Panc1 (cell line): Measurements from ENCODE around the gene GNAT1. TPM values are rescaled to one million over a fixed set of nuclear protein-coding genes. Genes with fewer than 3 reads are reported as not detected.

ENCODE experiments used
- ATAC-seq: fragments of 200-7000 bp; cut with Tn5 transposase; 2 replicates; pipeline ENCODE4 v1.9.1; 2020; ENCODE audit warnings: mild to moderate bottlenecking, moderate library complexity
- BruUV-seq: library from RNA; stranded (reverse); fragments of 400-500 nt; replicated peaks from 2 replicates; lab custom pipeline; 2021; lab: Mats Ljungman, UMichigan
- CTCF ChIA-PET: fragments of 300-600 bp; sonication (Branson Sonifier 250); formaldehyde crosslinking; loops from one replicate; lab custom pipeline; 2022; ENCODE audit warnings: antibody characterized with exemption; lab: Charles Lee
- POLR2A ChIA-PET: fragments of 300-600 bp; sonication (Branson Sonifier 250); formaldehyde crosslinking; loops from one replicate; lab custom pipeline; 2022; ENCODE audit warnings: antibody characterized with exemption; lab: Charles Lee
- DNase-seq: peaks from one replicate; pipeline ENCODE4 v3.0.0-alpha.2; 2010; ENCODE audit warnings: low read depth, low spot score
- H3K27ac ChIP-seq: 2 replicates; pipeline ENCODE4 v1.5.1; 2011; ENCODE audit warnings: mild to moderate bottlenecking, low read length, inconsistent platforms
- H3K27me3 ChIP-seq: fragments of 200-500 bp; sonication (Bioruptor generic); 2 replicates; pipeline ENCODE4 v1.6.0; 2014; ENCODE audit warnings: low read length, inconsistent platforms; ENCODE audit not compliant: control insufficient read depth, insufficient read depth
- H3K36me3 ChIP-seq: fragments of 200-500 bp; sonication (Bioruptor generic); 2 replicates; pipeline ENCODE4 v1.5.1; 2014; ENCODE audit warnings: inconsistent platforms, mild to moderate bottlenecking, low read length, moderate library complexity; ENCODE audit not compliant: control insufficient read depth, insufficient read depth
- H3K4me1 ChIP-seq: 2 replicates; pipeline ENCODE4 v1.5.1; 2011; ENCODE audit warnings: inconsistent platforms, mild to moderate bottlenecking, low read length, moderate library complexity; ENCODE audit not compliant: control insufficient read depth, insufficient read depth
- H3K4me3 ChIP-seq, 2 experiments: 2 replicates each; pipeline ENCODE4 v1.5.1; 2011 to 2012; ENCODE audit warnings: low read depth in 2 of 2, low read length in 2 of 2, mild to moderate bottlenecking in 2 of 2, inconsistent platforms in 1 of 2, moderate library complexity in 1 of 2
- H3K9me3 ChIP-seq: fragments of 200-500 bp; sonication (Bioruptor generic); 2 replicates; pipeline ENCODE4 v1.5.1; 2014; ENCODE audit warnings: low read depth, mild to moderate bottlenecking, inconsistent platforms, low read length, moderate library complexity; ENCODE audit not compliant: control insufficient read depth, insufficient read depth
- CTCF ChIP-seq: fragments of 450-650 bp; IDR thresholded peaks from 2 replicates; pipeline ENCODE4 v1.5.1; 2017; ENCODE audit warnings: mild to moderate bottlenecking
- POLR2AphosphoS5 ChIP-seq: IDR thresholded peaks from 2 replicates; pipeline ENCODE4 v1.6.1; 2012; ENCODE audit warnings: mild to moderate bottlenecking, low read depth, low read length, moderate library complexity
- REST ChIP-seq, 2 experiments: IDR thresholded peaks; 2 replicates each; pipeline ENCODE4 v1.6.1; 2011 to 2012; ENCODE audit warnings: low read depth in 2 of 2, control low read depth in 1 of 2, low read length in 1 of 2, mild to moderate bottlenecking in 1 of 2, moderate library complexity in 1 of 2; ENCODE audit not compliant: insufficient read depth in 1 of 2
- SIN3A ChIP-seq: IDR thresholded peaks from 2 replicates; pipeline ENCODE4 v1.6.1; 2012; ENCODE audit warnings: low read depth, mild to moderate bottlenecking, low read length, moderate library complexity, borderline replicate concordance; ENCODE audit not compliant: insufficient read depth
- TCF7L2 ChIP-seq: IDR thresholded peaks from 2 replicates; pipeline ENCODE4 v1.6.1; 2011; ENCODE audit warnings: mild to moderate bottlenecking, low read depth, low read length, inconsistent platforms
- in situ Hi-C: cut with HindIII; loops from 2 replicates; pipeline ENCODE4 v1.10.0; 2016; ENCODE audit warnings: low sequenced_read_pairs, low pct_unique_long_range_greater_than_20kb
- intact Hi-C: fragments of 100-400 bp; cut with micrococcal nuclease; formaldehyde crosslinking; loops from one replicate; pipeline ENCODE4 v1.10.0; 2022; ENCODE audit not compliant: unreplicated experiment
- total RNA-seq: library from RNA; stranded (reverse); gene quantifications from one replicate; pipeline ENCODE4 v1.2.1, GENCODE V29; 2021; ENCODE audit not compliant: unreplicated experiment

GNAT1 gene
- total RNA-seq, 1 experiment from 2014 or later = not detected

GRCh38 chr3:50226888-50227389 lies 35.5 kb downstream of the GNAT1 start:
- ATAC-seq (peak; percentile 56), DNase-seq (no peak)
- ChIA-PET CTCF (interaction anchor here (0.6 to 3.5 kb wide), 10 partner anchors 9 to 394 kb away, joined by 3 to 39 read pairs (median 4); partner anchors contain the start of gene TUSC2), POLR2A (interaction anchor here (0.6 to 0.7 kb wide), 2 partner anchors 14 to 106 kb away, joined by 3 to 8 read pairs; no protein-coding TSS in a partner anchor)
- Histone ChIP-seq H3K27ac (peak overlapping the region; percentile 39), H3K36me3 (no peaks in the 10 kb centered on the region), H3K4me1 (no peaks in the 10 kb centered on the region; the same call in 1 of the 2 replicates), H3K4me3 (peak overlapping the region; percentile 69 to 70), H3K27me3 (no peaks in the 10 kb centered on the region), H3K9me3 (no peaks in the 10 kb centered on the region)
- no TSS peak for BruUV-seq
- TF ChIP-seq SIN3A (no peak), REST (IDR thresholded peaks at IDR 0.05; ENCODE audit: insufficient read depth in 1 of 2, low read depth in 2 of 2, low read length in 1 of 2) (no peak), POLR2AphosphoS5 (no peak), CTCF (no peak), TCF7L2 (no peak)
- intact Hi-C loops = loop anchor here (1.0 to 2.0 kb wide), 2 partner anchors 35 to 46 kb away; no protein-coding TSS in a partner anchor
- in situ Hi-C loops = no loop called here

- no TSS peak for BruUV-seq
Observed at GRCh38 chr3:50227390-50228183, 36.2 kb downstream of the GNAT1 start.

More at GRCh38 chr3:50227390-50228183, 36.2 kb downstream of the GNAT1 start:
- Histone ChIP-seq H3K4me3 (peak overlapping the region; percentile 69 to 81), H3K27me3 (no peaks in the 10 kb centered on the region), H3K36me3 (no peaks in the 10 kb centered on the region), H3K9me3 (no peaks in the 10 kb centered on the region), H3K4me1 (no peaks in the 10 kb centered on the region; the same call in 1 of the 2 replicates), H3K27ac (peak overlapping the region; percentile 87)
- ChIA-PET POLR2A (no interaction called here), CTCF (interaction anchor here (0.5 to 3.5 kb wide), 5 partner anchors 11 to 123 kb away, joined by 3 to 39 read pairs (median 3); partner anchors contain the start of genes CYB561D2, NPRL2 and TUSC2)
- no peak for DNase-seq
- intact Hi-C loops (loop anchor here (2.0 kb wide), 1 partner anchor 45 kb away; no protein-coding TSS in a partner anchor), in situ Hi-C loops (no loop called here)
- no peak for TF ChIP-seq SIN3A
- no peak for TF ChIP-seq REST (IDR thresholded peaks at IDR 0.05; ENCODE audit: insufficient read depth in 1 of 2, low read depth in 2 of 2, low read length in 1 of 2)
- TF ChIP-seq POLR2AphosphoS5 = peak; percentile 72
- no peak for TF ChIP-seq TCF7L2
- peak; percentile 95 for TF ChIP-seq CTCF
- peak; percentile 93 for ATAC-seq
